GM13977 (cell line): ENCODE results near the gene MPP3.

Experiments
- DNase-seq: peaks from one replicate; pipeline ENCODE4 v3.0.0; 2012; ENCODE audit warnings: low spot score
- in situ Hi-C: fragments of 300-500 bp; cut with MboI; formaldehyde crosslinking; loops from one replicate; pipeline ENCODE4 v1.12.0; 2022; ENCODE audit warnings: low sequenced_read_pairs, low pct_unique_long_range_greater_than_20kb, mixed read lengths, inconsistent platforms; ENCODE audit not compliant: unreplicated experiment
- TF ChIP-seq, protein P1 (sequence below): IDR thresholded peaks from 2 replicates; pipeline ENCODE4 v1.5.1; 2012; ENCODE audit warnings: mild to moderate bottlenecking, control low read depth; ENCODE audit not compliant: insufficient read depth; ENCODE audit errors: extremely low read depth, missing control alignments

MPP3 gene

DNA sequence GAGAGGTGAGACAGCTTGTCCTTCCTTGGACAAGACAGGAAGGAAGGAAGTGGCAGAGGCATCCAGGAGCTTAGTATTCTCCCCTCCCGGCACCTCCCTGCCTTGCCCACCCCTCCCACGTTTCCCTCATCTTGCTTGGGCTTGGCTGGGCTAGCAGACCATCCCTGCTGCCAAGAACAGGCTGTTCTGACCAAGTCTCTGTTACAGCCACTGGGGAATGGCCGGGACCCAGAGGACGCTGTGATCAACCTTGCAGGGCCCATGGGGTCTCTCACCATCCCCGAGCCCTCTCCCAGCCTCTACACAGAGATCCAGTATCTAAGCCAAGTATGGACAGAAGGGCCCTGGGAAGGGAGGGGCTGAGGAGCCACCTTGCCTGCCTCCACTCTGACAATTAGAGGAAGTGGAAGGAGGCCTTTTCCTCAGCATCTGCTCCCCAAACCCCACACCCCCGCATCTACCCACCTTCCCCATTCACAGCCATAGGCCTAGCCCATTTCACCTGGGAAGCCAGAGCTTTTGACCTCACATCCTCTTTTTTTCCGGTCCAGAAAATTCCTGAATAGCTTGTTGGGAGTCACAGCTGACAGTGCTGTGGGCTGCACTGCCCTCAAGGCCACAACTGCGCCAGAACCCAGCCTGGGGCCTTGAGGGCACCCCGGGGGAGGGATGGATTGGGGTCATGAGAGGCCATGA, 28.1 kb upstream of the MPP3 start:
- no peak for DNase-seq
- in situ Hi-C loops, result no loop called here
- TF ChIP-seq, protein P1, sequence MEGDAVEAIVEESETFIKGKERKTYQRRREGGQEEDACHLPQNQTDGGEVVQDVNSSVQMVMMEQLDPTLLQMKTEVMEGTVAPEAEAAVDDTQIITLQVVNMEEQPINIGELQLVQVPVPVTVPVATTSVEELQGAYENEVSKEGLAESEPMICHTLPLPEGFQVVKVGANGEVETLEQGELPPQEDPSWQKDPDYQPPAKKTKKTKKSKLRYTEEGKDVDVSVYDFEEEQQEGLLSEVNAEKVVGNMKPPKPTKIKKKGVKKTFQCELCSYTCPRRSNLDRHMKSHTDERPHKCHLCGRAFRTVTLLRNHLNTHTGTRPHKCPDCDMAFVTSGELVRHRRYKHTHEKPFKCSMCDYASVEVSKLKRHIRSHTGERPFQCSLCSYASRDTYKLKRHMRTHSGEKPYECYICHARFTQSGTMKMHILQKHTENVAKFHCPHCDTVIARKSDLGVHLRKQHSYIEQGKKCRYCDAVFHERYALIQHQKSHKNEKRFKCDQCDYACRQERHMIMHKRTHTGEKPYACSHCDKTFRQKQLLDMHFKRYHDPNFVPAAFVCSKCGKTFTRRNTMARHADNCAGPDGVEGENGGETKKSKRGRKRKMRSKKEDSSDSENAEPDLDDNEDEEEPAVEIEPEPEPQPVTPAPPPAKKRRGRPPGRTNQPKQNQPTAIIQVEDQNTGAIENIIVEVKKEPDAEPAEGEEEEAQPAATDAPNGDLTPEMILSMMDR, result no peak

DNA sequence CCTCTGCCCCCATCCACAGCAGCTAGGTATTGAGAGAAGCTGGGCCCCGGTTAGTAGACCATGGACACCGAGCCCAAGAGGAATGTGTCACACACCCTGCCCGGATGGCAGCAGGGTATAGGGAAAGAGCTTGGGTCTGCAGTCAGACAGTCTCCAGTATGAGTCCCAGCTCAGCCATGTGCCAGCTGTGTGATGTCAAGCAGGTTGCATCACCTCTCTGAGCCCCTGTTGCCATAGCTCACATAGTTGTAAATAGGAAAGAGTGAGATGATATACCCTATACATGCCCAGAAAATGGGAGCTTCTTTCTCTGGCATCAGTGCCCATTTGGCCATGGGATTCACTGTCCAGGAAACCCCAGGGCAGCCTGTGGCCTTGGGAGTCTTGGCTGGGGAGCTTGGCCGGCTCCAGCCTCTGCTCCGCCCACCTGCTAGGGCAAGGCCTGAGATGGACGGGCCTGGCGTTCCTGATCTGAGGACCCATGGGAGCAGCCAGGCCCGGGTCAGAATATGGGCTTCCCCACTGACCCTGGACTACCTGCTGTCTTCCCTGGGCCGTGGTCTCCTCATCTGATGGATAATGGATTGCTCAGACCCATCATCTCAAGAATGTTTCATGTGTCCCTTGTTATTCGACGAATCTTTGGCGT, 27.3 kb upstream of the MPP3 start:
- TF ChIP-seq, protein P1, result no peak
- DNase-seq, result no peak
- in situ Hi-C loops, result no loop called here

DNA sequence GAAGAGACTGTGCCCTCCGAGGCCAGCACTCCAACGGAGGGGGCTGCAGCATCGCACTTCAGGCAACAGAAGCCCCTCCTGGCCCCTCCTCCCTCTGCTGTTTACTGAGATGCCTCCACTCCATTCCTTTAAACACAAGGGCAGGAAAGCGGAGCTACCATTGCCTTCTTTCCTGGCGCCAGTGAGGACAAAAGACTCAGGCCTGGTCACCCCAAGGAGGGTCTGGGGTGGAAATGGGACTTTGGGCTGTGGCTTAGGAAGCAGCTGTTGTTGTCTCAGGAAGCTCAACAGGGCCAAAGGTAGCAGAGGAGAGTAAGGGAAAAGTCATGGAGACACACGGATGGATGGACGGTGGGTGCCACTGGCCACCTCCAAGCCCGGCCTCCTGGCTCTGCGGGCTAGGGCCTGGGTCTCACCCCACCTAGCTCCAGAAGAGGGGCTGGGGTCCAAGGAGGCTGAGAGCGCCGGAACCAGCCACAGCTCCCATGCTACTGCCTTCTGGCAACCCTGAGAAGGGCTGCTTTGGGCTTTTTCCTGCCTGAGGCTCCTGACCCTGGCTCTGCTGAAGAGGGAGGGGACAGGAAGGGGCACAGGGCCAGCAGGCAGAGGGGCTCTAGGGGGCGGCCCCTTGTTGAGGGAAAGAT, 25.1 kb upstream of the MPP3 start:
- in situ Hi-C loops, result no loop called here
- TF ChIP-seq, protein P1, result no peak
- no peak for DNase-seq

DNA sequence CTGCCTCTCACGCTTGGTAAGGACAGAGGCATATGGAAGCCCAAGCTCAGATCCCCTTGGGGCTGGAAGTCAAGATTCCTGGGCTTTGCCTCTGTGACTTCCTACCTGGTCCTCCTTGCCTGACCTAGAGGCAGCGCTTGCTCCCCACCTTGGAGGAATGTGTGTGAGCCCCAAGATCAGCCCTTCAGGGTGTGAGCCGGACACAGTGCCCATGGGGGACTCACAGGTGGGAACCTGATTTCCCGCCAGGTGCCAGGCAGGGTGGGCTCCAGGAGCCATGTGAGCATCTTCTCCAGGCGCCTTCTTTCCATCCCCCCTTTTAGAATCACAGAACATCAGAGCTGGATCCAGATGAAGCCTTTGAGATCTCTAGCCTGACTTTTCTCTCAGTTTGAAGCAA, 24.2 kb upstream of the MPP3 start:
- TF ChIP-seq, protein P1, result no peak
- in situ Hi-C loops, result no loop called here
- no peak for DNase-seq

DNA sequence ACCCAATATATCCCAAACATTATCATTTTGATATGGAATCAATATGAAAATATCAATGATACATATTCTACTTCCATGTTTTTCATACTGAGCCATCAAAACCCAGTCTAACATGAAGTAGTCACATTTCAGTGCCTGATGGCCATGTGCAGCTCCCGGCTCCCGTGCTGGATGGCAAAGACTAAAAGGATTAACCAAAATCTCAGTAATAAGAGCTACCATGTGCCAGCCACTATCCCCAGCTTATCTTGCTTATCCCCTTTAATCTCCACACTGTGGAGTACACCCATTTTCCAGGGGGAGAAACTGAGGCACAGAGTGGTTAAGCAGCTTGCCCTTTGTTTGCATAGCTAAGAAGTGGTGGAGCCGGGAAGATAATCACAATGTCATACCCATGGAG, 23.2 kb upstream of the MPP3 start:
- in situ Hi-C loops, result no loop called here
- TF ChIP-seq, protein P1, result no peak
- no peak for DNase-seq

DNA sequence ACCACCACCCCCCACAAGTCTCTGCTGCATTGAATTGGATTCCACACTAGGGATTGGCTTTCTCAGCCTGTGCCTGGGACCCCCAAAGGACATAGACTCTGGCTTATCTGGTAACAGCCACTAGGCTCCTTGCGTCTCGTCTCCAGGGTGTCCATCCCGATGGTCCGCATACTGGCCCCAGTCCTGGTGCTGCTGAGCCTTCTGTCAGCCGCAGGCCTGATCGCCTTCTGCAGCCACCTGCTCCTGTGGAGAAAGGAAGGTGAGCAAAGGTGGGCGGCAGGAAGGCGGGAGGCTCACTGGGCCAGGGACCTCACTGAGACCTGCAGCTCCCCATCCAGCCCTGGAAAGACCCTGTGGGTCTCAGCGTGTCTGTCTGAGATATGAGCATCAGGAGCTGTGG, 22.1 kb upstream of the MPP3 start:
- TF ChIP-seq, protein P1, result no peak
- DNase-seq, result no peak
- in situ Hi-C loops, result no loop called here
